Breast epithelium (tissue), 3 donors: ENCODE results near the gene HNRNPH1.

Source experiments
- POLR2A ChIP-seq: fragments of 450-650 bp; IDR thresholded peaks from one replicate; pipeline ENCODE4 v1.6.1; 2016; ENCODE audit warnings: antibody characterized with exemption, mild to moderate bottlenecking, moderate library complexity
- POLR2AphosphoS5 ChIP-seq, 3 donors: sonication (generic); formaldehyde crosslinking; IDR thresholded peaks; one replicate each; pipeline ENCODE4 v1.6.1; 2017; ENCODE audit warnings: antibody characterized with exemption in 3 of 3

DNA sequence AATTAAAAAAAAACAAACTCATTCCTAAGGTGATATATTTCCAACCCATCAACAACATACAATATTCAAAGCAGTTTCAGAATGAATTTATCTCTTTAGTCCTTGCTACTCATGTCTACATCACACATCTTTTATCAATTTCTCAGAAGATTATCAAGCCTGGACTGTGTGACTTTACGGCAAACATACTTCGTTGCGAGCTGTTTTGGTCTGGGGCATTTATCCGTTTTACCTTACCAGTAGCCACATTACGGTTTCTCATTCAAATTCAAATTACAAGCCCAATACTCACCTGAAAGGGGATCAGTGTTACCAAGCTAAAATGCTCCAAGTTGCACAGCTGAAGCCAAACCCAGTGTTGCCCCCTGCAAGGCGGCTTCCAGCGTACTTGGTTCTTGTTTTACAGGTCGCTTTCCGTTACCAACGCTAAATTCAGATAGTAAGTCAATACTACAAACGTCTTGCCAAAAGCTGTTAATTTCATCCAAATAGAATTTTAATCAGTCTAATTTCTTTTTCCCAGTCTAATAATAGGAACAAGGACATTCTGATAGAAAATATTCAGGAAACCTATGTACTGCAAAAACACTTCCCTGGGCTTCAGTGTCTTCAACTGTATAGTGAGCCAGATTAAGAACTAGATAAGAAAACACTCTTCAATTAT is 1.8 kb downstream of the HNRNPH1 start:
- TF ChIP-seq POLR2A: no peak
- peak in 1 of 3 donors; percentile 10 for TF ChIP-seq POLR2AphosphoS5 (IDR thresholded peaks at IDR 0.05)
